Measurements from ENCODE around the gene FOXO1. TPM values are rescaled to one million over a fixed set of nuclear protein-coding genes. Genes with fewer than 3 reads are reported as not detected.

Gene FOXO1
- total and polyA plus RNA-seq, 2 donors (not counting 1 experiment from before 2014, with no cell fraction given), result 1.9 to 2.5 TPM

DNA sequence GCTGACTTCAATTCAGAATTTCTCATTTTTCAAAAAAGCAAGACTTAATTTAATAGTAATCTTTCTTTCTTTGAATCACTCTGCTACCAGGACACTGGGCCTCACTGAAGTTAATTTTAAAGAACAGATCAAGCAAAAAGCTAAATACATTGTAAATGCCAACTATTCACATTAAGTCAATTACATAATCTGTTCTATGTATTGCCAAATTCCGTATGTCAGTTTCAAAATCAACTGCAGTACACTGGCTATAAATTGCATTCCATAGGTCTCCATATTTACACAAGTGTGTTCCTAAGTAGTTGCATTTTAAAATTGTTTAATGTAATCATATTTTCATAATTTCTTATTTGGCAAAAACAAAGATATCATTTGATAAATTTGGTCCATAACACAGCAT, 10.1 kb downstream of the FOXO1 start:
- H3K4me2 ChIP-seq (ENCODE audit: extremely low read depth, insufficient read depth, low read length), result no peak overlapping the region
- H3K4me1 ChIP-seq (ENCODE audit: control insufficient read depth, extremely low read depth, insufficient read depth, low read length), result no peaks in the 10 kb centered on the region
- H3K9ac ChIP-seq (ENCODE audit: insufficient read depth, low read length), result no peak overlapping the region
- no peaks in the 10 kb centered on the region for H3K36me3 ChIP-seq (ENCODE audit: control insufficient read depth, insufficient read depth, low read length)
- no peak overlapping the region for H3K4me3 ChIP-seq (replicated peaks in 1 of 4; ENCODE audit: control extremely low read depth in 1 of 4, insufficient read depth in 1 of 4, low read depth in 3 of 4, low read length in 4 of 4)
- TF ChIP-seq EZH2 (IDR thresholded peaks at IDR 0.05; ENCODE audit: low read length, missing control alignments), result no peak
- no peak for TF ChIP-seq CTCF (conservative IDR thresholded peaks at IDR 0.05 in 1 of 2, IDR thresholded peaks at IDR 0.05 in 1 of 2; ENCODE audit: low read depth in 1 of 2, low read length in 2 of 2)
- no peaks in the 10 kb centered on the region for H3K9me3 ChIP-seq (ENCODE audit: control insufficient read depth, insufficient read depth, low read depth, low read length)
- no peak overlapping the region for H3K27ac ChIP-seq (ENCODE audit: insufficient read depth, low read length)
- no peak overlapping the region for H2AFZ ChIP-seq (ENCODE audit: low read length)
- no peaks in the 10 kb centered on the region for H3K27me3 ChIP-seq (ENCODE audit: control insufficient read depth, insufficient read depth, low read length)
- peak in 1 of 2 donors; percentile 55 for DNase-seq (ENCODE audit: low read depth in 2 of 2)
- no peaks in the 10 kb centered on the region for H4K20me1 ChIP-seq (ENCODE audit: control insufficient read depth, extremely low read depth, insufficient read depth, low read length)
- H3K79me2 ChIP-seq (ENCODE audit: control insufficient read depth, insufficient read depth, low read length), result no peaks in the 10 kb centered on the region

DNA sequence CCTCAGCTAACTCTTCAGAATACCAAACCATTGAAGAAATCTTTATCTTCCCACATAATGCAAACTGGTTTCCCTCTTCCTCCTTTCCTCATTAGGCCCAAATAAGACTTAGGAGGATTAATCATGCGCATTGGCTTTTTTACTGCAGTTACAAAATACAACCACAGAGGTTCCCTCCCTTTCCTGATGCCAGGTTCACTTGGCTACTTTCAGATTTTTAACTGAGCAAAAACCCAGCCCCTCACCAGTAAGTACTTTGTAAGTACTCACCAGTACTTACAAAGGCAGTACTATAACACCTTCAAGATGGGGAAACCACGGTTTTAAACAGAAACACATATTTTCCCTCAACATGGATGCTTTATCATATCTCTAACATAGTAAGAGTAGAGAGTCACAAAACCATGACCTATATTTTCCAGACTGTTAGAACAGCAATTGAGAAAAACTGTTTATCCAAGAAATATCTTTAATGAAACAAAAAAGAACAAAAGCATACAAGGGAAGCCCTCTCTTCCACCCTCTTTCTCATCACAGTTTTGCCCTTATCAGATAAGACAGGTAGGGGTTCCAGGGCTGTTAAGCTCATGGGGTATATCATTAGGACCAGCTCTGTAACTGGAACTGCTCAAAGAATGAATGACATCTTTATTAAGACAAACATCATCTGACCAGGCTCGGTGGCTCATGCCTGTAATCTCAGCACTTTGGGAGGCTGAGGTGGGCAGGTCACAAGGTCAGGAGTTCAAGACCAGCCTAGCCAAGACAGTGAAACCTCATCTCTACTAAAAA, 12.7 kb downstream of the FOXO1 start:
- H3K79me2 ChIP-seq (ENCODE audit: control insufficient read depth, insufficient read depth, low read length), result no peaks in the 10 kb centered on the region
- no peak overlapping the region for H2AFZ ChIP-seq (ENCODE audit: low read length)
- H3K9me3 ChIP-seq (ENCODE audit: control insufficient read depth, insufficient read depth, low read depth, low read length), result no peaks in the 10 kb centered on the region
- no peak overlapping the region for H3K4me2 ChIP-seq (ENCODE audit: extremely low read depth, insufficient read depth, low read length)
- H3K9ac ChIP-seq (ENCODE audit: insufficient read depth, low read length), result no peak overlapping the region
- H3K36me3 ChIP-seq (ENCODE audit: control insufficient read depth, insufficient read depth, low read length), result no peaks in the 10 kb centered on the region
- no peak for TF ChIP-seq EZH2 (IDR thresholded peaks at IDR 0.05; ENCODE audit: low read length, missing control alignments)
- H3K4me3 ChIP-seq (replicated peaks in 1 of 4; ENCODE audit: control extremely low read depth in 1 of 4, insufficient read depth in 1 of 4, low read depth in 3 of 4, low read length in 4 of 4), result no peak overlapping the region
- H3K27me3 ChIP-seq (ENCODE audit: control insufficient read depth, insufficient read depth, low read length), result no peaks in the 10 kb centered on the region
- peak in 1 of 2 donors; percentile 70 for DNase-seq (ENCODE audit: low read depth in 2 of 2)
- no peaks in the 10 kb centered on the region for H4K20me1 ChIP-seq (ENCODE audit: control insufficient read depth, extremely low read depth, insufficient read depth, low read length)
- H3K4me1 ChIP-seq (ENCODE audit: control insufficient read depth, extremely low read depth, insufficient read depth, low read length), result no peaks in the 10 kb centered on the region
- no peak overlapping the region for H3K27ac ChIP-seq (ENCODE audit: insufficient read depth, low read length)

DNA sequence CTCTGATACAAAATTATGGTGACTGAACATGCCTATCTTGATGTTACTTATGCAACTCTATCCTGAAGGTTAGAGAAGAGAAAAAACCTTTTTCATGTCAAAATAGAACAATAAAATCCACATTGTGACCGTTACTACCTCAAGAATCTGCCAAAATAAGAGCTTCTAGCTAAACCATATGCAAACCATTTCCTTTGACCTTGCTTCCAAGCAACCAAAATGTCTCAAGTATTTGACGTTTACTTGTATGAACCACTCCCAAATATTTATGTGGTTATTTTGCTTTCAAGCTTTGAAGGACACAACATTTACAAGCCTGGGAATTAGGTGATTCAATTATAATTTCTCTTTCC, 13.9 kb downstream of the FOXO1 start:
- no peaks in the 10 kb centered on the region for H3K27me3 ChIP-seq (ENCODE audit: control insufficient read depth, insufficient read depth, low read length)
- H3K36me3 ChIP-seq (ENCODE audit: control insufficient read depth, insufficient read depth, low read length), result no peaks in the 10 kb centered on the region
- H3K4me1 ChIP-seq (ENCODE audit: control insufficient read depth, extremely low read depth, insufficient read depth, low read length), result no peaks in the 10 kb centered on the region
- H2AFZ ChIP-seq (ENCODE audit: low read length), result no peak overlapping the region
- H3K4me2 ChIP-seq (ENCODE audit: extremely low read depth, insufficient read depth, low read length), result no peak overlapping the region
- TF ChIP-seq EZH2 (IDR thresholded peaks at IDR 0.05; ENCODE audit: low read length, missing control alignments), result no peak
- TF ChIP-seq CTCF (conservative IDR thresholded peaks at IDR 0.05 in 1 of 2, IDR thresholded peaks at IDR 0.05 in 1 of 2; ENCODE audit: low read depth in 1 of 2, low read length in 2 of 2), result no peak
- no peaks in the 10 kb centered on the region for H3K9me3 ChIP-seq (ENCODE audit: control insufficient read depth, insufficient read depth, low read depth, low read length)
- H3K27ac ChIP-seq (ENCODE audit: insufficient read depth, low read length), result no peak overlapping the region
- no peak overlapping the region for H3K4me3 ChIP-seq (replicated peaks in 1 of 4; ENCODE audit: control extremely low read depth in 1 of 4, insufficient read depth in 1 of 4, low read depth in 3 of 4, low read length in 4 of 4)
- no peaks in the 10 kb centered on the region for H3K79me2 ChIP-seq (ENCODE audit: control insufficient read depth, insufficient read depth, low read length)
- no peak overlapping the region for H3K9ac ChIP-seq (ENCODE audit: insufficient read depth, low read length)
- DNase-seq (ENCODE audit: low read depth in 2 of 2), result no peak
- no peaks in the 10 kb centered on the region for H4K20me1 ChIP-seq (ENCODE audit: control insufficient read depth, extremely low read depth, insufficient read depth, low read length)
